H1 (cell line): Measurements from ENCODE around the gene MBNL1. TPM values are rescaled to one million over a fixed set of nuclear protein-coding genes. Genes with fewer than 3 reads are reported as not detected.

Source experiments
- CTCF ChIA-PET: fragments of 300-600 bp; sonication (Branson Sonifier 250); formaldehyde crosslinking; loops from one replicate; lab custom pipeline; 2021; ENCODE audit not compliant: partially characterized antibody; lab: Charles Lee
- POLR2A ChIA-PET: fragments of 300-600 bp; sonication (Branson Sonifier 250); formaldehyde crosslinking; loops from one replicate; lab custom pipeline; 2021; ENCODE audit warnings: inconsistent platforms; ENCODE audit not compliant: partially characterized antibody; lab: Charles Lee
- DNase-seq, 2 experiments: peaks; one replicate each; pipeline versions ENCODE4 v3.0.0 to v3.0.0-alpha.2; 2010 to 2022; ENCODE audit warnings: low spot score in 2 of 2, low read depth in 1 of 2, mixed read lengths in 1 of 2
- FAIRE-seq: peaks from 2 replicates; lab custom pipeline; 2011; peaks lifted over from hg19 to GRCh38; lab: Jason Lieb, UNC
- H2AFZ ChIP-seq: 2 replicates; pipeline ENCODE4 v1.8.1; 2012; ENCODE audit warnings: low read length, inconsistent platforms
- H2AK5ac ChIP-seq: 2 replicates; pipeline ENCODE4 v1.6.1; 2013; ENCODE audit warnings: low read depth, low read length
- H2BK120ac ChIP-seq: replicated peaks from 2 replicates; pipeline ENCODE3; 2013; ENCODE audit warnings: low read depth, low read length, inconsistent platforms
- H2BK12ac ChIP-seq: 2 replicates; pipeline ENCODE4 v1.6.1; 2013; ENCODE audit warnings: low read depth, low read length
- H2BK15ac ChIP-seq: 2 replicates; pipeline ENCODE4 v1.6.1; 2013; ENCODE audit warnings: low read length
- H2BK20ac ChIP-seq: 2 replicates; pipeline ENCODE4 v1.6.1; 2013; ENCODE audit warnings: low read length
- H2BK5ac ChIP-seq: 2 replicates; pipeline ENCODE4 v1.6.1; 2013; ENCODE audit warnings: low read depth, low read length
- H3K14ac ChIP-seq: 2 replicates; pipeline ENCODE4 v1.6.1; 2013; ENCODE audit warnings: inconsistent platforms; ENCODE audit not compliant: insufficient read length
- H3K18ac ChIP-seq: 2 replicates; pipeline ENCODE4 v1.6.1; 2013; ENCODE audit warnings: low read length; ENCODE audit errors: extremely low read depth
- H3K23ac ChIP-seq: 2 replicates; pipeline ENCODE4 v1.6.1; 2013; ENCODE audit warnings: inconsistent platforms; ENCODE audit not compliant: insufficient read length
- H3K23me2 ChIP-seq: 2 replicates; pipeline ENCODE4 v1.6.1; 2013; ENCODE audit warnings: low read depth, low read length
- H3K27ac ChIP-seq: 2 replicates; pipeline ENCODE4 v1.6.1; 2011; ENCODE audit warnings: low read depth, low read length, inconsistent platforms
- H3K27me3 ChIP-seq, 4 experiments: replicated peaks in 1 of 4; 1 replicate in 1 of 4; 2 replicates in 3 of 4; pipeline versions ENCODE4 v1.6.1 to v1.8.1; 2011 to 2013; ENCODE audit warnings: low read length in 3 of 4, mild to moderate bottlenecking in 3 of 4, inconsistent platforms in 2 of 4, mixed read lengths in 2 of 4, moderate library complexity in 1 of 4; ENCODE audit not compliant: control insufficient read depth in 3 of 4, insufficient read depth in 3 of 4; ENCODE audit errors: extremely low read depth in 1 of 4
- H3K36me3 ChIP-seq, 4 experiments: 2 replicates each; pipeline versions ENCODE4 v1.6.1 to v1.8.1; 2011 to 2013; ENCODE audit warnings: mild to moderate bottlenecking in 4 of 4, low read length in 3 of 4, moderate library complexity in 2 of 4, control low read depth in 1 of 4, inconsistent platforms in 1 of 4; ENCODE audit not compliant: insufficient read depth in 4 of 4, control insufficient read depth in 2 of 4
- H3K4ac ChIP-seq: replicated peaks from 2 replicates; pipeline ENCODE3; 2013; ENCODE audit warnings: low read length, low read depth, mixed read lengths, inconsistent platforms; ENCODE audit not compliant: insufficient read length
- H3K4me1 ChIP-seq, 4 experiments: replicated peaks in 1 of 4; 1 replicate in 1 of 4; 2 replicates in 3 of 4; pipeline versions ENCODE4 v1.6.1 to v1.8.1; 2011 to 2013; ENCODE audit warnings: low read length in 3 of 4, inconsistent platforms in 2 of 4, mixed read lengths in 1 of 4; ENCODE audit not compliant: insufficient read depth in 4 of 4, control insufficient read depth in 3 of 4
- H3K4me2 ChIP-seq, 2 experiments: 2 replicates each; pipeline versions ENCODE4 v1.6.1 to v1.8.1; 2011 to 2013; ENCODE audit warnings: low read depth in 2 of 2, low read length in 2 of 2, control low read depth in 1 of 2, inconsistent platforms in 1 of 2, mild to moderate bottlenecking in 1 of 2; ENCODE audit not compliant: insufficient read depth in 1 of 2
- H3K4me3 ChIP-seq, 4 experiments: fragments of 200-600, 300-600 bp in 1 of 4; sonication (generic), shearing (Covaris generic), sonication (Bioruptor Twin) in 1 of 4; 2 replicates each; pipeline versions ENCODE4 v1.5.1 to v1.8.1; 2011 to 2016; ENCODE audit warnings: low read length in 4 of 4, low read depth in 3 of 4, control low read depth in 2 of 4, inconsistent platforms in 2 of 4, mild to moderate bottlenecking in 2 of 4, mixed read lengths in 1 of 4, moderate library complexity in 1 of 4; ENCODE audit not compliant: insufficient read depth in 2 of 4; ENCODE audit errors: extremely low read depth in 1 of 4
- H3K56ac ChIP-seq: replicated peaks from 2 replicates; pipeline ENCODE3; 2013; ENCODE audit warnings: low read depth, mild to moderate bottlenecking, mixed read lengths, low read length, inconsistent platforms; ENCODE audit not compliant: insufficient read length
- H3K79me1 ChIP-seq: 2 replicates; pipeline ENCODE4 v1.6.1; 2013; ENCODE audit warnings: low read depth, low read length, control low read depth
- H3K79me2 ChIP-seq, 2 experiments: 2 replicates each; pipeline versions ENCODE4 v1.6.1 to v1.8.1; 2012 to 2013; ENCODE audit warnings: low read length in 2 of 2, mild to moderate bottlenecking in 2 of 2, inconsistent platforms in 1 of 2; ENCODE audit not compliant: insufficient read depth in 2 of 2, control insufficient read depth in 1 of 2
- H3K9ac ChIP-seq, 4 experiments: replicated peaks in 1 of 4; 1 replicate in 1 of 4; 2 replicates in 3 of 4; pipeline versions ENCODE4 v1.6.1 to v1.8.1; 2011 to 2013; ENCODE audit warnings: low read depth in 3 of 4, low read length in 3 of 4, control low read depth in 2 of 4, mild to moderate bottlenecking in 2 of 4, moderate library complexity in 2 of 4, inconsistent platforms in 1 of 4; ENCODE audit errors: extremely low read depth in 1 of 4
- H3K9me3 ChIP-seq, 2 experiments: 2 replicates each; pipeline versions ENCODE4 v1.6.1 to v1.8.1; 2012 to 2013; ENCODE audit warnings: mild to moderate bottlenecking in 2 of 2, moderate library complexity in 2 of 2, control low read depth in 1 of 2, inconsistent platforms in 1 of 2, low read depth in 1 of 2, low read length in 1 of 2, mixed read lengths in 1 of 2; ENCODE audit not compliant: insufficient read depth in 2 of 2
- H4K20me1 ChIP-seq, 2 experiments: replicated peaks in 1 of 2; 2 replicates each; pipeline versions ENCODE3 to v1.8.1; 2011 to 2013; ENCODE audit warnings: inconsistent platforms in 2 of 2, low read length in 2 of 2, mild to moderate bottlenecking in 1 of 2; ENCODE audit not compliant: insufficient read depth in 2 of 2, control insufficient read depth in 1 of 2
- H4K5ac ChIP-seq: 2 replicates; pipeline ENCODE4 v1.6.1; 2013; ENCODE audit warnings: low read length, low read depth, mixed read lengths, inconsistent platforms; ENCODE audit not compliant: insufficient read length
- H4K8ac ChIP-seq: 2 replicates; pipeline ENCODE4 v1.8.0; 2013; ENCODE audit warnings: mild to moderate bottlenecking, moderate library complexity, low read length, inconsistent platforms; ENCODE audit not compliant: insufficient read depth; ENCODE audit errors: extremely low read depth
- H4K91ac ChIP-seq: replicated peaks from 2 replicates; pipeline ENCODE3; 2013; ENCODE audit warnings: low read length, mixed read lengths, inconsistent platforms; ENCODE audit not compliant: insufficient read length
- ATF2 ChIP-seq: IDR thresholded peaks from 2 replicates; pipeline ENCODE4 v1.6.1; 2012; ENCODE audit warnings: low read length, inconsistent platforms
- EGR1 ChIP-seq: IDR thresholded peaks from 2 replicates; pipeline ENCODE4 v1.6.1; 2011; ENCODE audit warnings: low read depth, low read length, borderline replicate concordance
- RBBP5 ChIP-seq: IDR thresholded peaks from 2 replicates; pipeline ENCODE4 v1.7.1; 2012; ENCODE audit warnings: low read depth, mild to moderate bottlenecking, inconsistent platforms, low read length, moderate library complexity, borderline replicate concordance
- SRF ChIP-seq: IDR thresholded peaks from 2 replicates; pipeline ENCODE4 v1.6.1; 2011; ENCODE audit warnings: mild to moderate bottlenecking, low read depth, low read length, moderate library complexity
- USF2 ChIP-seq: IDR thresholded peaks from 2 replicates; pipeline ENCODE4 v1.6.1; 2011; ENCODE audit warnings: low read length, improper control_type of control experiment
- YY1 ChIP-seq: IDR thresholded peaks from 2 replicates; pipeline ENCODE4 v1.6.1; 2011; ENCODE audit warnings: low read depth, mild to moderate bottlenecking, low read length
- WGBS, 2 experiments: shearing (Covaris generic) in 1 of 2; methylation state at CpG; one replicate each; pipeline versions ENCODE4 v1.1.6 to v1.1.7; 2013 to 2015; ENCODE audit warnings: low lambda C conversion rate in 2 of 2, mixed read lengths in 2 of 2, inconsistent platforms in 1 of 2, low coverage in 1 of 2, missing lambda C conversion rate in 1 of 2; ENCODE audit not compliant: insufficient replicate concordance in 2 of 2, insufficient coverage in 1 of 2, insufficient read length in 1 of 2; ENCODE audit errors: extremely low coverage in 1 of 2, missing lambda C conversion rate in 1 of 2; 5-methylcytosine and 5-hydroxymethylcytosine counted together
- polyA plus RNA-seq, 7 experiments: library from polyadenylated mRNA; depleted of rRNA in 3 of 7; stranded (reverse) in 5 of 7; unstranded in 2 of 7; fragments of >200 nt in 5 of 7; fragments of 200-250 nt in 2 of 7; gene quantifications; 1 replicate in 5 of 7; 2 replicates in 1 of 7; 4 replicates in 1 of 7; pipeline versions ENCODE4 v1.2.1 to v1.2.3, GENCODE V29; 2011 to 2013; ENCODE audit warnings: missing spikeins in 2 of 7, mixed read lengths in 2 of 7
- total RNA-seq: library from RNA; stranded (reverse); fragmentation: NEBNext Ultra II Directional; extraction: Animal tissue kit (Norgen Biotek cat#: 25700); gene quantifications from 2 replicates; pipeline ENCODE4 v1.2.1, GENCODE V29; 2021

The MBNL1 gene
- total and polyA plus RNA-seq, 2 of the 8 experiments (the other 6 are each of a cell fraction or from before 2014, with no cell fraction given) = 5.0 to 16.4 TPM

- Histone ChIP-seq H3K4ac (no peak overlapping the region), H2BK5ac (no peak overlapping the region), H2AFZ (no peak overlapping the region), H3K23me2 (no peaks in the 10 kb centered on the region), H3K23ac (no peak overlapping the region), H2BK12ac (no peak overlapping the region), H3K4me2 (no peak overlapping the region), H3K4me1 (no peaks in the 10 kb centered on the region), H3K4me3 (no peak overlapping the region), H3K9ac (no peak overlapping the region), H3K27ac (no peak overlapping the region), H4K20me1 (no peaks in the 10 kb centered on the region), H2AK5ac (no peak overlapping the region), H4K5ac (no peak overlapping the region), H3K79me1 (no peaks in the 10 kb centered on the region), H2BK120ac (no peak overlapping the region), H3K9me3 (no peaks in the 10 kb centered on the region), H2BK15ac (no peak overlapping the region), H4K8ac (no peak overlapping the region), H3K36me3 (no peaks in the 10 kb centered on the region), H3K18ac (no peak overlapping the region), H3K27me3 (no peaks in the 10 kb centered on the region), H2BK20ac (no peak overlapping the region), H3K56ac (no peak overlapping the region), H3K79me2 (no peaks in the 10 kb centered on the region), H4K91ac (no peak overlapping the region), H3K14ac (no peak overlapping the region)
- TF ChIP-seq SRF (no peak), USF2 (no peak), RBBP5 (no peak), ATF2 (no peak), EGR1 (no peak), YY1 (no peak)
- ChIA-PET POLR2A (no interaction called here), CTCF (interaction anchor here (0.9 to 1.4 kb wide), 2 partner anchors 17 to 184 kb away, joined by 3 to 4 read pairs; no protein-coding TSS in a partner anchor)
- 96% methylated on average over 1 of the region's 1 CpG; no CpG with 5 or more reads in 1 of the 2 experiments for WGBS, 2 experiments
- FAIRE-seq (no peak), DNase-seq (no peak)
Measured at GRCh38 chr3:152260529-152260928, 8.2 kb upstream of the MBNL1 start.
